Head of caudate nucleus (tissue), 42 donors: ENCODE data around the gene MFSD12.
"Not testable (repeated sequence)": the region's sequence is repeated elsewhere in the genome, so short reads cannot be mapped to it uniquely, and the experiment has no call there.

Experiments
- DNase-seq, 42 donors: peaks; one replicate each; pipeline versions ENCODE4 v3.0.0 to v3.0.0-alpha.2; 2020 to 2021; ENCODE audit warnings: mixed read lengths in 7 of 42
- intact Hi-C: fragments of 100-400 bp; cut with DNase I; formaldehyde crosslinking; loops from one replicate; pipeline ENCODE4 v1.15.0; 2022

Gene MFSD12

DNA sequence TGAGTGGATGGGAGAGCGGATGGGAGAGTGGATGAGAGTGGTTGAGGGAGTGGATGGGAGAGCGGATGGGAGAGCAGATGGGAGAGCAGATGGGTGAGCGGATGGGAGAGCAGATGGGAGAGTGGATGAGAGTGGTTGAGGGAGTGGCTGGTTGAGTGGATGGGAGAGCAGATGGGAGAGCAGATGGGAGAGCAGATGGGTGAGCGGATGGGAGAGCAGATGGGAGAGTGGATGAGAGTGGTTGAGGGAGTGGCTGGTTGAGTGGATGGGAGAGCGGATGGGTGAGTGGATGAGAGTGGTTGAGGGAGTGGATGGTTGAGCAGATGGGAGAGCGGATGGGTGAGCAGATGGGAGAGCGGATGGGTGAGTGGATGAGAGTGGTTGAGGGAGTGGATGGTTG lies 28.1 kb downstream of the MFSD12 start:
- DNase-seq, intact Hi-C loops: not testable (repeated sequence)

DNA sequence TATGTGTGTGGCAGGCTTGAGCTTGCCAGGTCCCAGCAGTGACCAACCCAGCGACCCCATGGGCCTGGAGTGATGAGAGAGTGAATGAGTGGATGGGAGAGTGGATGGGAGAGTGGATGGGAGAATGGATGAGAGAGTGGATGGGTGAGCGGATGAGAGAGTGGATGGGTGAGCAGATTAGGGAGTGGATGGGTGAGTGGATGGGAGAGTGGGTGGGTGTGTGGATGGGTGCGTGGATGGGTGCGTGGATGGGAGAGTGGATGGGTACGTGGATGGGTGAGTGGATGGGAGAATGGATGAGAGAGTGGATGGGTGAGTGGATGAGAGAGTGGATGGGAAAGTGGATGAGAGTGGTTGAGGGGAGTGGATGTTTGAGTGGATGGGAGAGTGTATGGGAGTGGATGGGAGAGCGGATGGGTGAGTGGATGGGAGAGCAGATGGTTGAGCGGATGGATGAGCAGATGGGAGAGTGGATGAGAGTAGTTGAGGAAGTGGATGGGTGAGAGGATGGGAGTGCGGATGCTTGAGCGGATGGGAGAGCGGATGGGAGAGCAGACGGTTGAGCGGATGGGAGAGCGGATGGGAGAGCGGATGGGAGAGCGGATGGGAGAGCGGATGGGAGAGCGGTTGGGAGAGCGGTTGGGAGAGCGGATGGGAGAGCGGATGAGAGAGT lies 28.7 kb downstream of the MFSD12 start:
- intact Hi-C loops: no loop called here

DNA sequence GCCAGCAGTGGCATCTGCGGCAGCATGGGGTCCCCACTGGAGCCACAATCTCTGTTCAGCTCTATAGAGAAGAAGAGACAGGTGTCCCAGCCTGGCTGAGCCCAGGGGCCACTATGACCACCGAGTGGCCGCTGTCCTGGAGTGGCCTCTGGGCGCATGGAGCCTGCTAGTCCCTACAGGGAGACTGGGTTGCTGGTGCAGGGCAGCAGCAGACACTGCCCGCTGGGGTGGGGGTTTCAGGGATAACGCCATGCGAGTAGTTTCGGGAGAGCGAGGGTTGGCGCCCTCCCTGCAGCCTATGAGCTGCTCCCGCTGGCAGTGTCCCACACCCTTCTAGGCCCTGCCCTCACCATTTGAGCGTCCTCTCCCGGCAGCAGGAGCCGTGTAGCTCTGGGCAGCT lies 29.3 kb downstream of the MFSD12 start:
- intact Hi-C loops: no loop called here
- DNase-seq: no peak

More for the DNA sequence above, 28.7 kb downstream of the MFSD12 start:
- DNase-seq: no peak

DNA sequence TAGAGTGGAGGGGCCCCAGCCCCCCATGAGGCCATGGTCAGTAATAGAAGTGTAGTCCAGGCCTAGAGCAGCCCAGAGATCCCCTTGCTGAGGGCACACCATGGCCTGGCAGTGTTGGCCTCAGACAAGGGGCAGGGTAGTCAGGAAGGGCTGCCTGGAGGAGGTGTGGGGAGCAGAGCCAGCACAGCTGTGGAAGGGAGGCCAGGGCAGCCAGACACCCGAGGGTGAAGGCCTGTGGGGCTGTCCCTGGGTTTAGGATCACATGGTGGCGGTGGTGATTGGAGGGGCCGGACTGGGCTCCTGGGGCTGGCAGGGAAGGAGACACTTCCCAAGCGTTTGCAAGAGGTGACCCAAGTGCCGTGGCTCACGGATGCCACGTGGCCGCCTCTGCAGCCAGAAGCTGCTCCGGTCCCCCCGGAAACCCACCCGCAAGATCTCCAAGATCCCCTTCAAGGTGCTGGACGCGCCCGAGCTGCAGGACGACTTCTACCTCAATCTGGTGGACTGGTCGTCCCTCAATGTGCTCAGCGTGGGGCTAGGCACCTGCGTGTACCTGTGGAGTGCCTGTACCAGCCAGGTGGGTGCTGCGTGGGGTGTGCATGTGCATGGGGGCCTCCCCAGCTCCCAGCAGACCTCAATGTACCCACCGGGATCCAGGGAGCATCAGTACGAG lies 30.0 kb downstream of the MFSD12 start:
- intact Hi-C loops: no loop called here
- no peak for DNase-seq

DNA sequence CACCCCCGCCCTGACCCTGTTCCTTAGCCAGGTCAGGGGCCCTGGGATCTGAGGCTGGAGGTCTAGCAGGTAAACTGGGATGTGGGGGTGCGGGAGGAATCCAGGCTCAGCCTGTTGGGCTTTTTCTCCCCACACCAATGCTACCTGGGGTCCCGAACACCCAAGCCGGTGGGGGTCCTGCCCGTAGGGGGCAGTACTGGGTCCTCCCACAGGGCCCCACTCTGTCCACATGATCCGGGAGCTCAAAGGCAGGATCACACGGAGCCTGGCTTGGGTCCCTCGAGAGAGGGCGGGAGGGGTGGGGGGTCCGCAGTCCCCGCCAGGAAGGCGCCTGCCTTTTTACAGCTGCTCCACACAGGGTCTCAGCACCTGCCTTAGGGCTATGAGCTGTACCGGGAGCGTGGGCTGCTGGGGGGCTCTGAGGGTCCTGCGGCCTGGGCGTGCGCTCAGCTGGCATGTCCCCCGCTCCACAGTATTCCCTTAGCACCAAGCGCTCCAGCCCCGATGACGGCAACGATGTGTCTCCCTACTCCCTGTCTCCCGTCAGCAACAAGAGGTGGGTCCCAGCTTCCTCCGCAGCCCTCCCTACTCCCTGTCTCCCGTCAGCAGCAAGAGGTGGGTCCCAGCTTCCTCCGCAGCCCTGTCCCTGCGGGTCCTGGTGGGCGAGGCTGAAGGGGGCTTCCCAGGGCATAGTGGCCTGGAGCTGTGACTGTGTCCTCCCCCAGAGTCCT lies 30.7 kb downstream of the MFSD12 start:
- intact Hi-C loops: no loop called here
- no peak for DNase-seq

DNA sequence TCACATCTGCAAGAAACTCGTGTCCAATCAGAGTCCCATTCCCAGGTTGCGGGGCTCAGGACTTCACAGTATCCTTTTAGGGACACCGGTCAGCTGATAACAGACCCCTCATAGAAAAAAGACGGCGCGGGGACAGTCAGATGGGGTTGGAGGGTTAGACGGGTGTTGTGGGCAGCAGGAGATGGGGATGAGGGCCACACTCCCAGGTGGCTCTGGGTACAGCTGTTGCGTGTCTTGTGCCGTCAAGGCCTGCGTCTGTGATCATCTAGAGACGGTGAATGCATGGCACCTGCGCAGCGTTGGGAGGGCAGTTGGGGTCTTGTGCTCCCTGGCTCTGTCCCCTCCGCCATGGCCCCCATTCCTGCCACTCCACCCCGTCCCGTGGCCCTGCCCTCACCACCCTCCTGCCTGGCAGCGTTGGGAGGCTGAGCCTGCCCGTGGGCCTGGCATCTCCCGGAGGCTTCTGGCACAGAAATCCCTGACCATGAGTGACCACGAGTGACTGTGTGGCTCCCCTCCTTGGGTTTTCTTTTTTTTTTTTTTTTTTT lies 32.4 kb downstream of the MFSD12 start:
- intact Hi-C loops: no loop called here
- DNase-seq: no peak

DNA sequence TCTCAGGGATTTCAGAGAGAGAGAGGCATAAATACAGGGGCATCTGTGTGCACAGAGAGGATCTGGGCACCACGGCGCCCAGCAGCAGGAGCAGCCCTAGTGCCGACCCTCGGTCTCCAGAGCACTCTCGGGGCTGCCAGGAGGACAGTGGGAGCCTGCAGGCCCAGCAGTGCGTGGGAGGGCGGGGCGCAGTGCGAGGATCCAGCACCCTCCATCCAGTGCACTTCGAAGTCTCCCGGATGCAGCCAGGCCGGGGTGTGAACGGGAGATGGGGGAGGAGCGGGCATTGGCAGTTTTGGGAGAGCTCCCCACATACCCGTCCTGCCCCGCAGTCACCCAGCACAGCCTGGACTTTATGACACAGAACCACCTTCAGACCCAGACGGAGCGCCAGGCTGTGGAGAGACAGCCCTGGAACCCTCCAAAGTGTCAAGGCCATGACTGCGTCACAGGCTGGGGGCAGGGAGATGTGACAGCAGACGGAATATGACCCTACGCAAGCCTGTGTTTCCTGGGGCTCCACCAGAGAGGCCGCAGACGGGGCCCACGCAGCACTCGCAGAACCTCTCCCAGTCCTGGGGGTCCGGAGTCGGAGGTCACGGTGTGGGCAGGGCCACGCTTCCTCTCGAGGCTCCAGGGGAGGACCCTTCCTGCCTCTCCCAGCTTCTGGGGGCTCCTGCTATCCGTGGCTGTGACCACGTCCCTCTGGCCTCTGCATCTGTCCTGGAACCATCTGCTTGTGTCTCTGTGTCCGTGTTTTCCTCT lies 33.1 kb downstream of the MFSD12 start:
- intact Hi-C loops: no loop called here
- no peak for DNase-seq

DNA sequence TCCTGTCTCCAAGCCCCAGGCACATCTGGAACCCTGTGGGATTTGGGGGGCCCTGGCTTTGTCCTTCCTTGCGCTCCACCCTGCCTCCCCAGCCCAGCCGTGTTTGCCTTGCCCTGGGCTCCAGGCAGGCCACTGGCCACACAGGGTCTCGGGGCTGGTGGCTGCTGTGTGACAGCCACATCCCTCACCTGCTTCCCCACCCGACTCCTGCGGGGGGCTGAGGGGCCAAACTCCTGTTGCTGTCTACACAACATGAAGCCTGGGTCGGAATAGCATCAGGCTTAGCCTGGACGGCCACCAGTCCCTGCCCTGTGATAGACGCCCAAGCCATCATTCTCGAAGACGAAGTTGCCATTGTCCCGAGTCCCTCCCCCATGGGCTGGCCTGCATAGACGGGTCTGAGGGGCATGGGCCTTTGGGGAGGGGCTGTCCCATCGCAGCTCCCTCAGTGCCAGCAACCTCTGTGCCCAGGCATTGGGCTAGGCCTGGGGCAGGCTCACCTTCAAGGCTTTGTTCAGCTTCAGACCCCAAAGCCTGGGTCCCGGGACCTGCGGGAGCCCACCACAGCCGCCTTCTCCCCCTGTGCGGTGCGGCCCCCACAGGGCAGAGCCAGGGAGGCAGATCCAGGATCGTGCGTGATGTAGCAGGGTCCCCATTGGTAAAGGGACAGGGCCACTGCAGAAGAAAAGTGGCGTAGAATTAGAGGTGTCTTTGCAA lies 33.9 kb downstream of the MFSD12 start:
- intact Hi-C loops: no loop called here
- DNase-seq: no peak

DNA sequence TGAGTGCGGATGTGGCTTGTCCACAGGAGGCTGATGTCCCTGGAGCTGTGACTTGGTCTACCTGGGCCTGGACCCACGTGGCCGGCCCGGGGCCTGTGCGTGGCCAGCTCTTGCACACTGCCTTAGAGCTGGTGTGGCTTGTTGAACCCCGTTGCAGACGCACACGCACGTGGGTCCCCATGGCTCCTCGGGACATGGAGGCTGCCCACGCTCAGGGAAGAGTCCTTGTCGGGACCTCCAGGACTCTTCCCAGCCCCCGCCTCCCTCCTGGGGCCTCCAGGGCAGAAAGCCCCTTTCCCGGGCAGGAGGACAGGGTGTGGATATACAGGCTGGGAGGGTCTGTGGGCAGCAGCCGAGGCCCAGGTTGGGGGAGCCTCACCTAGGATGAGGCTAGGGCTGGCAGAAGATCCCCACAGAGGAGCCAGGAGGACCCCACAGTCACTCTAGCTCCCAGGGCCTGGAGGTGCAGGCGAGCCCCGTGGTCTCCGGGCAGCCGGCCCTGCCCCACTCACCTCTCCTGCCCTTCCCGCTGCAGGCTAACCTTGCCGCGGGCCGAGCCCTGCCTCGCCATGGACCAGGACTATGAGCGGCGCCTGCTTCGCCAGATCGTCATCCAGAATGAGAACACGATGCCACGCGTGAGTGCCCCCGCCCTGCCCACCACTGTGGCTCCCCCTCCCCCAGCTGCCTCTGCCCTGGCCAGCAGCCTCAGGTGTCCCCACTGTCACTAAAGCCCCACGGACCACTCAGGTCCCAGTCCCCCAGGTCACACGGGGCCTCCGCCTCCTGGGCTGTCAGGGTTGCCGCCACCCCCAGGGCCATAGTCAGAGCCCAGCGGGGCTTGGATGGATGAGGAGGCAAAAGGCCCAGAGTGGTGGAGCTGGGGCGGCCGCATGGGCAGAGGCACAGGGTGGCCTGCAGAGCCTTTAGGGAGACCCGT lies 34.7 kb downstream of the MFSD12 start:
- no peak for DNase-seq
- intact Hi-C loops: no loop called here

DNA sequence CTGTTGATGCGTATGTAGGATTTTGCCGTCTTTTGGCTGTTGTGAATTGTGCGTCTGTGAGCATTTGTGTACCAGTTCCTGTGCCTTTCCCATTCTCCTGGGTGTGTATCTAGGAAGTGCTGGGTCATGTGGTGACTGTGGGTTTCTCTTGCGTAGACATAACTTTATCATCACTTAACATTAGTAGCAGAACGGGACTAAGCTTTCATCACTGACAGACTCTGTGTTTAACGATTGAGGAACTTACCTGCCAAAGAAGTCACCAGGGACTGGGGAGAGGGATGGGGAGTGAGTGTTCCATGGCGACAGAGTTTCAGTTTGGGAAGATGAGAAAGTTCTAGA lies 36.3 kb downstream of the MFSD12 start:
- intact Hi-C loops: no loop called here
- no peak for DNase-seq

DNA sequence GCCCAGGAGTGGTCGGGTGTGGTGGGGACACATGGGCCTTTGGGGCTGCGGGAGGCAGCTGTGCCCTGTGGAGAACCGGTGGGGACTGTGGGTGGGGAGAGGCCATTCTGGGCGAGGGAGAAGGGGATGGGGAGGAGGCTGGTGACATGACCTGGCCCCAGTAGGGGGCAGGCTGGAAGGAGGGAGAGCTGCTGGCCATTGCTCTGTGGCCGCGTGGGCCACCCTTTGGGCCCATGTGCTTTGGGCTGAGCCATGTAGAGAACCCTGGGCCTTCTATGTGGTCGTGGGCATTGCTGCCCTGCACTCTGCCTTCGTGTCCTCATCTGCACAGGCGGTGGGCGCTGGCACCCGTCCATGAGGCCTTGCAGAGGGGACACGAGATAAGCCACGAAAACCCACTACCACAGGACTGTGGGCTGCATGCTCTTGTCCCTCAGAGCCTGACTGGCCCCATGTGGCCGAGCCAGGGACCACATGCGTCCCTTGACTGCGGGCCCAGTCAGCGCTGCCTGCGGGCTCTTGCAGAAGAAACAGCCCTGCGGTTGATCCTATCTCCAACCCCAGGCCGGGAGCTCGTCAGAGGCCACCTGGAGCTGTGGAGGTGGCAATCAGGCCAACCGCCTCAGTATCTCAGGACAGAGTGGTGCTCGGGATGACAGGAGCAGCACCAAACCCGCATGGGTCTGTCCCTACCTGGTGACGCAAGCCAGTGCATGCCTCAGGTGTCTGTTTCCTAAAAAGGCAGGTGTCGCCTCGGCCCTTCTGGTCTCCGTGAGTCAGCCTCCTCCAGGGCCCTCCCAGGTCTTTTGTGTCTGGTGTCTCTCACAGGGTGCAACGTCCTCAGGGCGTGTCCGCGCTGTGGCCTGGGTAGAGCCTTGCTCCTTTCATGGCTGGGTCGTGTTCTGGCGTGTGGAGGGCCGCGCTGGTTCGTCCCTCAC lies 37.0 kb downstream of the MFSD12 start:
- DNase-seq: no peak
- intact Hi-C loops: no loop called here

DNA sequence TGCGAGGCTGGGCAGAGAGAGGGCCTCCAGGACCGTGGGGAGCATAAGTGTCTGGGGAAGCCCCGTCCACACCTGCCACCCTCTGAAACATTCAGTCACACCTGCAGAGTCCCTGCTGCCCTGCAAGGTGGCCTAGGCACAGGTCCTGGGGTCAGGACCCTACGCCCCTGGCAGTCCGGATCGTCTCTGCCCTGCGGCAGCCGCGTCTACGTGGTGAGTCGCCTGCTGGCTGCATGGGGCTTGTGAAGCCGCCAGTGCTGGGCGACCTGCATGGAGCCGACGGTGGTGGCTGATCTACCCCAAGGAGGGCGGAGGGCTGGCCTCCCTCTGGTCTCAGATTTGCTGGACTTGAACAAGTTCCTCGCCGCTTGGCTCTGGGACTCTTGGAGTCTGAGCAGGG lies 38.3 kb downstream of the MFSD12 start:
- DNase-seq: no peak
- intact Hi-C loops: no loop called here

DNA sequence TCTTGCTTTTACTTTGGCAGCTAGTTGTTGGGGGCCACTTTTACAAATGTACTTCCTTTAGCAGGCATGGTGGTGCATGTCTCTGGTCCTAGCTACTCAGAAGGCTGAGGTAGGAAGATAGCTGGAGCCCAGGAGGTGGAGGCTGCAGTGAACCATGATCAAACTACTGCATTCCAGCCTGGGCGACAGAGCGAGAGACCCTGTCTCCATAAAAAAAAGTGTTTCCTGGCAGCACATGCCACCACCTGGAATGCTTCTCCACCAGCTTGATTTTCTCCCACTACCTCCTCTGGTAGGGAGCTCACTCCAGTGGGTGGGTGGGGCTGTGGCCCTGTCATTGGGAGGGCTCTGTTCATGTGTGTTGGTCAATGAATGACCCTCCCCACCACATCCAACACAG lies 38.7 kb downstream of the MFSD12 start:
- intact Hi-C loops: no loop called here
- no peak for DNase-seq

DNA sequence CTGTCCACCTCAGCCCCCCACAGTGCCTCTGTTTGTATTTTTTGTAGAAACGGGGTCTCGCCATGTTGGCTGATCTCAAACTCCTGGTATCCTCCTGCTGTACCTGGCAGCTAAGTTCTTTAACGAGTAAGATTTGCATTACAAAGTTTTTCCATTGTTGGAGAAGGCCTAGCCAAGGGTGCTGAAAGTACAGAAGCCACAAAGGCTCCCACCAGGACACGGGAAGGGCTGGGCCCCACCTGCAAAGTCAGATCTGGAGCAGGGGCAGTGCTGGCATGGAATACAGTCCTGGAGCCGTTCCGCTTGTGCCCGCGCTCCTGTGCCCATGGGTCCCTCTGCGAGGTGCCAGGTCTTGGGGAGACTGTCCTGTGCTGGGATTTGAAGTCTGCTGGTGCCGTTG lies 39.1 kb downstream of the MFSD12 start:
- DNase-seq: no peak
- intact Hi-C loops: no loop called here

DNA sequence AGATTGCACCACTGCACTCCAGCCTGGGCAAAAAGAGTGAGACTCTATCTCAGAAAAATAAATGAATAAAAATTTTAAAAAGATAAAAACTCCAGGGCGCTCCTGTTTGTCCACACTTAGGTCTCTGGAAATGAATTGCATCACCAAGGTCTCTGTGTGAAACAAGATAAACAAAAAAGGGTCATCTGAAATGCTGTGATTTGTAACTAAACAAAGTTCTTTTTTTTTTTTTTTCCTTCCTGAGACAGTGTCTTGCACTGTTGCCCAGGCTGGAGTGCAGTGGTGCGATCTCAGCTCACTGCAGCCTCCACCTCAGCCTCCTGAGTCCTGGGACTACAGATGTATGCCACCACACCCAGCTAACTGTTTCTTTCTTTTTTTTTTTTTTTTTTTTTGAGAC lies 39.7 kb downstream of the MFSD12 start:
- no peak for DNase-seq
- intact Hi-C loops: no loop called here

DNA sequence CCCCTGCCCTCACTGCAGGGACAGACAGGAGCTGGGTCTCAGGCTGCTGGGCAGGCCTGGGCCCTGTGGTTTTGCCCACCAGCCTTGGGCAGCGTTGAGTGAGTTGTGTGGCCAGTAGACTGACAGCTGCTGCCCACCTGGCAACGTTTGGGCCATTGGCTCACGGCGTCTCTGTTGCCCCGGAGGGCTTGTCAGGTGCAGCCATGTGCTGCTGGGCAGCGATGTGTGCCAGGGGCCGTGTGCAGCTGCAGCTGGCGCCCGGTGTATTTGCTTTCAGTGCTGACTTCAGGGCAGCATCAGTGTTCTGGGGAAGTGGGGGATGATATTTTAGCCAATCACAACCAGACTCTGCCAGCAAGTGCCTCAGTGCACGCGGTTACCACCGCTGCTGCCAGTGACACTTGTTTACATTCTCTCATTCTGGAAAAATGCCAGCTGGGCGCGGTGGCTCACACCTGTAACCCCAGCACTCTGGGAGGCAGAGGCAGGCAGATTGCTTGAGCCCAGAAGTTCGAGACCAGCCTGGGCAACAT lies 40.6 kb downstream of the MFSD12 start:
- DNase-seq: peak in 5 of 42 donors; percentile 16 to 50 (median 32)

More for the DNA sequence above, 40.6 kb downstream of the MFSD12 start:
- intact Hi-C loops: no loop called here
